ENCODE results near the gene KANSL1L. TPM values are rescaled to one million over a fixed set of nuclear protein-coding genes. Genes with fewer than 3 reads are reported as not detected.

KANSL1L gene
- total and polyA plus RNA-seq, 10 of the 15 experiments (the other 5 are each of a cell fraction or from before 2014, with no cell fraction given), result 1.2 to 9.5 (median 3.7) TPM

- Histone ChIP-seq H3K27ac (ENCODE audit: control insufficient read depth, insufficient read depth) (peak within 1 kb of the TSS; percentile 82), H2AFZ (ENCODE audit: control insufficient read depth, low read depth, low read length) (peak within 1 kb of the TSS; percentile 98), H3K27me3 (replicated peaks in 1 of 2; ENCODE audit: control insufficient read depth in 2 of 2, insufficient read depth in 2 of 2, low read length in 1 of 2) (no peaks in the 10 kb centered on the region), H3K4me2 (ENCODE audit: control insufficient read depth, insufficient read depth) (peak within 1 kb of the TSS; percentile 98), H3K79me2 (ENCODE audit: control insufficient read depth, insufficient read depth, low read length) (peaks cover 51% of the 10 kb centered on the region), H3K9me3 (replicated peaks; ENCODE audit: control insufficient read depth, insufficient read depth, low read length) (no peaks in the 10 kb centered on the region), H3K9ac (ENCODE audit: control insufficient read depth, insufficient read depth, low read length) (peak within 1 kb of the TSS; percentile 92), H4K20me1 (ENCODE audit: control insufficient read depth, insufficient read depth) (no peaks in the 10 kb centered on the region; the same call in 1 of the 2 replicates), H3K4me3 (peak within 1 kb of the TSS; percentile 92), H3K36me3 (ENCODE audit: control insufficient read depth in 2 of 2, insufficient read depth in 2 of 2, low read length in 1 of 2) (peaks cover 0 to 11% of the 10 kb centered on the region in 2 experiments; a peak in 1 of 4 replicates), H3K4me1 (ENCODE audit: control insufficient read depth, insufficient read depth, low read length) (peaks cover 10% of the 10 kb centered on the region)
- ChIA-PET SMC1A (ENCODE audit: uncharacterized antibody, unreplicated experiment) (interaction anchor here (0.7 to 3.0 kb wide), 4 partner anchors 10 to 197 kb away, joined by 3 to 11 read pairs (median 3); no protein-coding TSS in a partner anchor), POLR2A (interaction anchor here (0.8 kb wide), 1 partner anchor 23 kb away, joined by 3 read pairs; no protein-coding TSS in a partner anchor), RAD21 (ENCODE audit: unreplicated experiment) (no interaction called here), CTCF (interaction anchor here (1.1 kb wide), 1 partner anchor 180 kb away, joined by 3 read pairs; no protein-coding TSS in a partner anchor)
- FAIRE-seq (peak; percentile 94), ATAC-seq (peak; percentile 96), DNase-seq (ENCODE audit: low read depth, low spot score) (peak; percentile 76)
- intact Hi-C loops (cut with micrococcal nuclease; ENCODE audit: unreplicated experiment), result loop anchor here (2.0 to 10.0 kb wide), 2 partner anchors 168 to 472 kb away; partner anchors contain the start of genes KANSL1L and LANCL1
- BruUV-seq (replicated peaks), result TSS peak; percentile 65
- under 1% methylated on average over 58 of the region's 58 CpGs for WGBS (ENCODE audit: insufficient coverage, insufficient replicate concordance, low lambda C conversion rate, missing lambda C conversion rate)
- in situ Hi-C loops (cut with MboI), result loop anchor here (10.0 kb wide), 1 partner anchor 162 kb away; no protein-coding TSS in a partner anchor
- no peak for TF ChIP-seq MEF2B (IDR thresholded peaks at IDR 0.05; ENCODE audit: partially characterized antibody, poor library complexity, severe bottlenecking)
- no peak for TF ChIP-seq BCL11A (IDR thresholded peaks at IDR 0.05; ENCODE audit: low read depth, low read length)
- TF ChIP-seq PAX8 (IDR thresholded peaks at IDR 0.05), result no peak
- peak; percentile 59 for TF ChIP-seq PML (IDR thresholded peaks at IDR 0.05; ENCODE audit: low read length)
- TF ChIP-seq FOXM1 (IDR thresholded peaks at IDR 0.05; ENCODE audit: low read depth, low read length), result no peak
- TF ChIP-seq ZBTB40 (IDR thresholded peaks at IDR 0.05; ENCODE audit: borderline replicate concordance), result peak; percentile 94
- TF ChIP-seq CUX1 (IDR thresholded peaks at IDR 0.05; ENCODE audit: insufficient replicate concordance, low read depth, low read length), result no peak
- TF ChIP-seq SMAD5 (IDR thresholded peaks at IDR 0.05; ENCODE audit: low read depth), result peak; percentile 79
- no peak for TF ChIP-seq STAT3 (IDR thresholded peaks at IDR 0.05; ENCODE audit: low read depth, low read length)
- no peak for TF ChIP-seq EP300 (IDR thresholded peaks at IDR 0.05; ENCODE audit: borderline replicate concordance in 1 of 2, control insufficient read depth in 1 of 2, low read depth in 2 of 2, low read length in 2 of 2)
- TF ChIP-seq ATF7 (IDR thresholded peaks at IDR 0.05; ENCODE audit: low read depth), result 0 out of 2 replicates have a peak, but pooled peaks have one; percentile 12
- peak; percentile 57 for TF ChIP-seq MXI1 (IDR thresholded peaks at IDR 0.05; ENCODE audit: low read depth, low read length)
Measured at GRCh38 chr2:210002158-210003157, 168.8 kb downstream of the KANSL1L start, which contains the start of gene RPE. Gene RPE (plus strand): TSS chr2:210002638. CDS start chr2:210002662, 24 bp downstream.
